ENCODE results near the gene AREL1. TPM values are rescaled to one million over a fixed set of nuclear protein-coding genes. Genes with fewer than 3 reads are reported as not detected.
A peak's percentile ranks its signal among the peaks of the same experiment; 100 is the strongest.

Gene AREL1
- total and polyA plus RNA-seq, 2 donors (not counting 3 experiments of a cell fraction or from before 2014, with no cell fraction given), result 46.4 to 67.2 TPM

GRCh38 chr14:74638066-74638465, 74.8 kb downstream of the AREL1 start:
- H3K4me3 ChIP-seq (replicated peaks in 1 of 3; ENCODE audit: insufficient read depth in 1 of 3, low read depth in 1 of 3, low read length in 3 of 3), result no peak overlapping the region
- H3K36me3 ChIP-seq (ENCODE audit: control insufficient read depth in 2 of 2, extremely low read depth in 1 of 2, insufficient read depth in 2 of 2, low read length in 2 of 2), result no peaks in the 10 kb centered on the region
- peaks cover 20% of the 10 kb centered on the region for H3K4me1 ChIP-seq (ENCODE audit: control insufficient read depth, extremely low read depth, insufficient read depth, low read length)
- ChIA-PET POLR2A (interaction anchor here (1.1 to 2.0 kb wide), 2 partner anchors 10 to 17 kb away, joined by 3 to 8 read pairs; no protein-coding TSS in a partner anchor), CTCF (interaction anchor here (0.7 to 7.1 kb wide), 9 partner anchors 10 to 33 kb away, joined by 3 to 96 read pairs (median 8); partner anchors contain the start of gene LTBP2)
- intact Hi-C loops (cut with micrococcal nuclease), result loop anchor here (1.0 kb wide), 1 partner anchor 26 kb away; the partner anchor contains the start of gene LTBP2
- peak overlapping the region; percentile 88 for H3K27ac ChIP-seq (ENCODE audit: insufficient read depth, low read depth, low read length)
- H3K9me1 ChIP-seq (replicated peaks; ENCODE audit: control insufficient read depth, extremely low read depth, insufficient read depth, low read length), result no peaks in the 10 kb centered on the region
- H3K27me3 ChIP-seq (ENCODE audit: control insufficient read depth in 2 of 2, insufficient read depth in 2 of 2, low read length in 2 of 2), result no peaks in the 10 kb centered on the region
- no peaks in the 10 kb centered on the region for H4K20me1 ChIP-seq (replicated peaks; ENCODE audit: control insufficient read depth, extremely low read depth, insufficient read depth, low read length)
- FAIRE-seq, result peak; percentile 96
- dilution Hi-C loops (cut with MboI; ENCODE audit: extremely low pct_ligation_motif_present, low sequenced_read_pairs), result no loop called here
- peak; percentile 83 for DNase-seq (ENCODE audit: low read depth, low spot score)
- TF ChIP-seq EZH2 (IDR thresholded peaks at IDR 0.05; ENCODE audit: borderline replicate concordance, low read depth, low read length, severe bottlenecking) (no peak), JUN (IDR thresholded peaks at IDR 0.05; ENCODE audit: borderline replicate concordance, insufficient read depth, insufficient read length, low read depth) (no peak), GATA2 (IDR thresholded peaks at IDR 0.05; ENCODE audit: insufficient read depth, insufficient read length, low read depth, low read length) (peak; percentile 67), FOS (IDR thresholded peaks at IDR 0.05; ENCODE audit: borderline replicate concordance, insufficient read depth, low read length) (no peak), POLR2A (IDR thresholded peaks at IDR 0.05; ENCODE audit: low read depth, low read length) (peak; percentile 35), MYC (IDR thresholded peaks at IDR 0.05; ENCODE audit: low read depth, low read length) (no peak), POLR2AphosphoS5 (IDR thresholded peaks at IDR 0.05; ENCODE audit: insufficient read depth, low read depth, low read length) (peak; percentile 57)
- TF ChIP-seq, protein P1, sequence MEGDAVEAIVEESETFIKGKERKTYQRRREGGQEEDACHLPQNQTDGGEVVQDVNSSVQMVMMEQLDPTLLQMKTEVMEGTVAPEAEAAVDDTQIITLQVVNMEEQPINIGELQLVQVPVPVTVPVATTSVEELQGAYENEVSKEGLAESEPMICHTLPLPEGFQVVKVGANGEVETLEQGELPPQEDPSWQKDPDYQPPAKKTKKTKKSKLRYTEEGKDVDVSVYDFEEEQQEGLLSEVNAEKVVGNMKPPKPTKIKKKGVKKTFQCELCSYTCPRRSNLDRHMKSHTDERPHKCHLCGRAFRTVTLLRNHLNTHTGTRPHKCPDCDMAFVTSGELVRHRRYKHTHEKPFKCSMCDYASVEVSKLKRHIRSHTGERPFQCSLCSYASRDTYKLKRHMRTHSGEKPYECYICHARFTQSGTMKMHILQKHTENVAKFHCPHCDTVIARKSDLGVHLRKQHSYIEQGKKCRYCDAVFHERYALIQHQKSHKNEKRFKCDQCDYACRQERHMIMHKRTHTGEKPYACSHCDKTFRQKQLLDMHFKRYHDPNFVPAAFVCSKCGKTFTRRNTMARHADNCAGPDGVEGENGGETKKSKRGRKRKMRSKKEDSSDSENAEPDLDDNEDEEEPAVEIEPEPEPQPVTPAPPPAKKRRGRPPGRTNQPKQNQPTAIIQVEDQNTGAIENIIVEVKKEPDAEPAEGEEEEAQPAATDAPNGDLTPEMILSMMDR (IDR thresholded peaks at IDR 0.05; ENCODE audit: extremely low read depth in 1 of 2, insufficient read depth in 1 of 2, low read depth in 1 of 2, low read length in 2 of 2), result peak; percentile 14 to 26
- TF ChIP-seq, protein P2, sequence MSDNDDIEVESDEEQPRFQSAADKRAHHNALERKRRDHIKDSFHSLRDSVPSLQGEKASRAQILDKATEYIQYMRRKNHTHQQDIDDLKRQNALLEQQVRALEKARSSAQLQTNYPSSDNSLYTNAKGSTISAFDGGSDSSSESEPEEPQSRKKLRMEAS (IDR thresholded peaks at IDR 0.05; ENCODE audit: insufficient read depth, insufficient read length), result no peak
- H3K4me2 ChIP-seq (ENCODE audit: insufficient read depth, low read length), result peak overlapping the region; percentile 44
- no peaks in the 10 kb centered on the region for H3K9me3 ChIP-seq (replicated peaks; ENCODE audit: control insufficient read depth, insufficient read depth, low read length)
- H3K79me2 ChIP-seq (ENCODE audit: control insufficient read depth, insufficient read depth, low read length), result no peaks in the 10 kb centered on the region
- peak overlapping the region; percentile 82 for H2AFZ ChIP-seq (ENCODE audit: low read depth, low read length)
- BruUV-seq (replicated peaks), result no TSS peak
- peak overlapping the region; percentile 52 for H3K9ac ChIP-seq (replicated peaks; ENCODE audit: extremely low read depth, insufficient read depth, low read length)
